ENCODE data around the gene NDUFB6.

Gene NDUFB6

DNA sequence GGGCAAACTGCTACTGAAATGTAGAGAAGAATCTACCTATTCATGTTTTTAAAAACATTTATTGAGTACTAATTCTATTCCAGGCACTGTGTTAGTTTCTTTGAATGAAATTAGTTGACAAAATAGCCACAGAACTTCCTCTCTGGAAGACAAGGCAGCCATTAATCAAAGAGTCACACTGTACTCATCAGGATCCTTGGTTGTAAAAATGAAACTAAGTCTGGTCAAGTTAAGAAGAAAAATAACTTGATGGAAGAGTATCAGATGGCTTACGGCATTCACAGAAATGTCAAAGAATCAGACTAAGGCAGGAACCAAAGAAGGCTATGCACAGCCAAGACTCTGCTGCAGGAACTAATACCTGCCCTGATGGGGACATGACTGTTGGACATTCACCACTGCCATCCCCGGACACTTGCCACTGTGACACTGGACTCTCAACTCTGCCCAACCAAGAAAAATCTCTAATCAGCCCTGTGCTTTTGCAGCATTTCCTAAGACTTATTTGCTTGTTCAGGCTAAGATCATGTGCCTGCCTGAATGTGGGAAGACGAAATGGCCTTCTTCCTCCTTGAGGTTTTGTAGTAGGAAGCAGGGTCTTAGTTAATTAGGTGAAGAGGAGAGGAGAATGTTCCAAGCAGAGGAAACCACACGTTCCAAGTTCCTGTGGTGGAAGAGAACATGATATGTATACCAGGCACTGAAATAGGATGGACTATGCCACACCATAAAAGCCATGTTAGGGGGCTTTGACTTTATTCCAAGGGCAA, 23.3 kb upstream of the NDUFB6 start:
- H3K4me3 ChIP-seq (ENCODE audit: low read depth in 1 of 2, low read length in 1 of 2): no peak overlapping the region
- H3K27ac ChIP-seq: no peak overlapping the region
- no peaks in the 10 kb centered on the region for H3K4me1 ChIP-seq (ENCODE audit: control insufficient read depth in 1 of 2, insufficient read depth in 1 of 2, low read depth in 1 of 2, low read length in 1 of 2)
- TF ChIP-seq, protein P1, sequence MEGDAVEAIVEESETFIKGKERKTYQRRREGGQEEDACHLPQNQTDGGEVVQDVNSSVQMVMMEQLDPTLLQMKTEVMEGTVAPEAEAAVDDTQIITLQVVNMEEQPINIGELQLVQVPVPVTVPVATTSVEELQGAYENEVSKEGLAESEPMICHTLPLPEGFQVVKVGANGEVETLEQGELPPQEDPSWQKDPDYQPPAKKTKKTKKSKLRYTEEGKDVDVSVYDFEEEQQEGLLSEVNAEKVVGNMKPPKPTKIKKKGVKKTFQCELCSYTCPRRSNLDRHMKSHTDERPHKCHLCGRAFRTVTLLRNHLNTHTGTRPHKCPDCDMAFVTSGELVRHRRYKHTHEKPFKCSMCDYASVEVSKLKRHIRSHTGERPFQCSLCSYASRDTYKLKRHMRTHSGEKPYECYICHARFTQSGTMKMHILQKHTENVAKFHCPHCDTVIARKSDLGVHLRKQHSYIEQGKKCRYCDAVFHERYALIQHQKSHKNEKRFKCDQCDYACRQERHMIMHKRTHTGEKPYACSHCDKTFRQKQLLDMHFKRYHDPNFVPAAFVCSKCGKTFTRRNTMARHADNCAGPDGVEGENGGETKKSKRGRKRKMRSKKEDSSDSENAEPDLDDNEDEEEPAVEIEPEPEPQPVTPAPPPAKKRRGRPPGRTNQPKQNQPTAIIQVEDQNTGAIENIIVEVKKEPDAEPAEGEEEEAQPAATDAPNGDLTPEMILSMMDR (IDR thresholded peaks at IDR 0.05): no peak
- peaks cover 21% of the 10 kb centered on the region for H3K27me3 ChIP-seq
- H3K9me3 ChIP-seq: no peaks in the 10 kb centered on the region
- H3K36me3 ChIP-seq: no peaks in the 10 kb centered on the region

DNA sequence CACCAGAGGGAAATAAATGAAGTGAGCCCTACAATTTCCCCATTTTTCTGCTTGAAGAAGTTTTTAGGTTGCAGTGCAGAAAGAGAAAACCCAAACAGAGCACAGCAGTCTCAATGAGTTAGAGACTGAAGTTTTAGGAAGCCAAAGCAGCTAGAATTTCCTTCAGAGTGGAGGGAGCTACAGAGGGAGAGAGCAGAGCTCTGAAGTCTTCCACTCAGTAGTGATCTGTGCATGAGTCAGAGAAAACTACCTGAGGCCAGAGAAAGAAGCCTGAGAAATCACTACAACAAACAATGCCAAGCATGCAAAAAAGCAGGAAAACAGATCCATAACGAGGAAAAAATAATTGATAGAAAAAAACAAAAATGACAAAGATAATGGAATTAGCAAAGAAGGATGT, 17.9 kb upstream of the NDUFB6 start:
- Histone ChIP-seq H3K9me3 (no peaks in the 10 kb centered on the region), H3K27ac (no peak overlapping the region), H3K27me3 (peaks cover 48% of the 10 kb centered on the region), H3K4me1 (ENCODE audit: control insufficient read depth in 1 of 2, insufficient read depth in 1 of 2, low read depth in 1 of 2, low read length in 1 of 2) (no peaks in the 10 kb centered on the region), H3K36me3 (no peaks in the 10 kb centered on the region), H3K4me3 (ENCODE audit: low read depth in 1 of 2, low read length in 1 of 2) (no peak overlapping the region)
- TF ChIP-seq, protein P1 (IDR thresholded peaks at IDR 0.05): no peak

DNA sequence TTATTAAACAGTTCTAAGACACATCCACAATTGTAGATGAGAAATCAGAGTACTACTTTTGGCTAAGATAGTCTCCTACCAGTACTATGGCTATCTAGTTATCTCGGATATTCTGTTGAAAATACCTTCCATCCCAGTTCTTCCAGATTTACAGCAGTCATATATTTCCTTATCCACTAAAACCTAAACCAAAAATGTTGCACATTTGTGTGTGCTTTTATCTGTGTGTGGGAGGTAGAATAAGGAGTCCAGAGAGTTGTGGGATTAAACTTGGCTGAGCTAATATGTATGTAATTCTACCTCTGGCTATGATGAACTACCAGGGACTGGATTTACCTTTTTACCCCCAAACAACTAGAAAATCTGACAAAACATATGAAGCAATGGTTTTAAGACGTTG, 17.5 kb upstream of the NDUFB6 start:
- Histone ChIP-seq H3K4me1 (ENCODE audit: control insufficient read depth in 1 of 2, insufficient read depth in 1 of 2, low read depth in 1 of 2, low read length in 1 of 2) (no peaks in the 10 kb centered on the region), H3K9me3 (no peaks in the 10 kb centered on the region), H3K4me3 (ENCODE audit: low read depth in 1 of 2, low read length in 1 of 2) (no peak overlapping the region), H3K27ac (no peak overlapping the region), H3K36me3 (no peaks in the 10 kb centered on the region), H3K27me3 (peaks cover 52% of the 10 kb centered on the region)
- TF ChIP-seq, protein P1 (IDR thresholded peaks at IDR 0.05): no peak

DNA sequence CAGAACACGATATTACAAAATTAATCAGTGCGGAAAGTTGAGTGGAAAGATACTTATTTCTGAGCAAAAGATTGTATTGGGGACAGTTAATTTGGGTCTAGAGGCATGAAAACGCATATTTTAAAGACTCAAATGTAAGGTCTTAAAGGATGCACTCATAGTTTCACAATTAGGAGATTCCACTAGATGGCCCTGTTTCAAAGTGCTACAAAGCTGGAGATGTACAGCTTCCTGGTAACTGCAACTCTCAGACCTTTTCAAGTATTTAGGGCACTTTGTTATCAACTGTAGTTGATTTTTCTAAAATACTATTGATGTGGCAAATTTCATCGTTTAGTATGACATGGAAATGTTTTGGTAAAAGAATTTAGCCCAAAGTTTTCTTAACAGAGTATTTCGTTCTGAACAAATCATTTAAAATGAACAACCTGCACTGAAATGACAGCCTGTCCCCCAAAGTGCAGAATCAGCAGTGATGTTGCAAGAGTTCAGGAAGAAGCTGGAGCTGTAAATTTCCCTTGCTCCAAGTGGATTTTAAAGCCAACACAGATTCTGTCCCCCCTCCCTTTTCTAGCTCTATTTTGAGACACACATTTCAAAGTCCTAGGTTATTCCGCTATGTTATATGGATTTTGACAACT, 16.2 kb upstream of the NDUFB6 start:
- TF ChIP-seq, protein P1 (IDR thresholded peaks at IDR 0.05): no peak
- Histone ChIP-seq H3K9me3 (no peaks in the 10 kb centered on the region), H3K4me1 (ENCODE audit: control insufficient read depth in 1 of 2, insufficient read depth in 1 of 2, low read depth in 1 of 2, low read length in 1 of 2) (no peaks in the 10 kb centered on the region), H3K4me3 (ENCODE audit: low read depth in 1 of 2, low read length in 1 of 2) (no peak overlapping the region), H3K36me3 (no peaks in the 10 kb centered on the region), H3K27me3 (peaks cover 65% of the 10 kb centered on the region), H3K27ac (no peak overlapping the region)

DNA sequence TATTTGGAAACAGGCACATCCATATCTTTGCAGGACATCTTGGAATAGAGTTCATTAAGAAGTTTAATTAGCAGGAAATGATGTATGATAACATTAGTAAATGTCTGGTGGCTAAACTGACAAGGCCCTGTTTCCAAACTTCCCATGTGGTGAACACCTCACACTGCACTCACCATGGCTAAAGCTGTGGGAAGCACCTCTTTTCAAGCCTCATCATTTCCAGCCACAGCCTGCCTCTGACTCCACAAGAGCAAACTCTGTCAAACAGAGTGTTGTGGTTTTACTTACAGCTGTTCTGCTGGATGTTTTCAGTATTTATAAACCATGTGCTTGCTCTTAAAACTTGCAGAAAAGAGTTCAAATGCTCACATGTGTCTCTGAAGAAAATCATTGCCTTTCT, 14.9 kb upstream of the NDUFB6 start:
- Histone ChIP-seq H3K27ac (no peak overlapping the region), H3K4me3 (ENCODE audit: low read depth in 1 of 2, low read length in 1 of 2) (no peak overlapping the region), H3K4me1 (ENCODE audit: control insufficient read depth in 1 of 2, insufficient read depth in 1 of 2, low read depth in 1 of 2, low read length in 1 of 2) (no peaks in the 10 kb centered on the region), H3K36me3 (no peaks in the 10 kb centered on the region), H3K9me3 (no peaks in the 10 kb centered on the region), H3K27me3 (peaks cover 77% of the 10 kb centered on the region)
- TF ChIP-seq, protein P1 (IDR thresholded peaks at IDR 0.05): no peak
